Keratinocyte (primary cell): ENCODE data around the gene CCDC71. TPM values are rescaled to one million over a fixed set of nuclear protein-coding genes. Genes with fewer than 3 reads are reported as not detected.

Experiments
- DNase-seq: peaks from one replicate; pipeline ENCODE4 v3.0.0-alpha.2; 2011; ENCODE audit warnings: low read depth, missing footprints, low spot score
- FAIRE-seq: peaks from 2 replicates; lab custom pipeline; 2011; peaks lifted over from hg19 to GRCh38; lab: Jason Lieb, UNC
- H2AFZ ChIP-seq: 2 replicates; pipeline ENCODE4 v1.6.0; 2012; ENCODE audit warnings: low read length, control low read depth, inconsistent platforms; ENCODE audit not compliant: control insufficient read depth
- H3K27ac ChIP-seq: 2 replicates; pipeline ENCODE4 v1.5.1; 2011; ENCODE audit warnings: low read length; ENCODE audit not compliant: control insufficient read depth, insufficient read depth
- H3K27me3 ChIP-seq: 3 replicates; pipeline ENCODE4 v1.6.0; 2011; ENCODE audit warnings: low read length; ENCODE audit not compliant: control insufficient read depth, insufficient read depth; ENCODE audit errors: extremely low read depth
- H3K36me3 ChIP-seq, 2 experiments: 2 replicates in 1 of 2; 3 replicates in 1 of 2; pipeline ENCODE4 v1.5.1; 2011; ENCODE audit warnings: low read length in 2 of 2, mild to moderate bottlenecking in 1 of 2; ENCODE audit not compliant: control insufficient read depth in 2 of 2, insufficient read depth in 2 of 2; ENCODE audit errors: extremely low read depth in 1 of 2
- H3K4me1 ChIP-seq: 3 replicates; pipeline ENCODE4 v1.5.1; 2011; ENCODE audit warnings: low read length; ENCODE audit not compliant: control insufficient read depth, insufficient read depth; ENCODE audit errors: extremely low read depth
- H3K4me2 ChIP-seq: 3 replicates; pipeline ENCODE4 v1.6.0; 2011; ENCODE audit warnings: low read depth, low read length; ENCODE audit not compliant: control insufficient read depth, insufficient read depth; ENCODE audit errors: extremely low read depth
- H3K4me3 ChIP-seq, 3 experiments: fragments of 200-600 bp in 1 of 3; sonication (generic) in 1 of 3; 2 replicates in 2 of 3; 3 replicates in 1 of 3; pipeline ENCODE4 v1.5.1; 2011 to 2016; ENCODE audit warnings: low read length in 3 of 3, mild to moderate bottlenecking in 3 of 3, control low read depth in 2 of 3, inconsistent platforms in 1 of 3, low read depth in 1 of 3, mixed read lengths in 1 of 3, mixed run types in 1 of 3, moderate library complexity in 1 of 3; ENCODE audit not compliant: control insufficient read depth in 2 of 3, insufficient read depth in 2 of 3; ENCODE audit errors: extremely low read depth in 1 of 3
- H3K79me2 ChIP-seq: 2 replicates; pipeline ENCODE4 v1.6.0; 2012; ENCODE audit warnings: low read length; ENCODE audit not compliant: control insufficient read depth, insufficient read depth
- H3K9ac ChIP-seq: 3 replicates; pipeline ENCODE4 v1.6.0; 2011; ENCODE audit warnings: low read length; ENCODE audit not compliant: control insufficient read depth, insufficient read depth; ENCODE audit errors: extremely low read depth
- H3K9me1 ChIP-seq: 3 replicates; pipeline ENCODE4 v1.6.0; 2011; ENCODE audit warnings: low read length; ENCODE audit not compliant: control insufficient read depth, insufficient read depth; ENCODE audit errors: extremely low read depth
- H3K9me3 ChIP-seq: 2 replicates; pipeline ENCODE4 v1.5.1; 2012; ENCODE audit warnings: low read depth, low read length; ENCODE audit not compliant: control insufficient read depth
- H4K20me1 ChIP-seq: 3 replicates; pipeline ENCODE4 v1.6.0; 2011; ENCODE audit warnings: low read length; ENCODE audit not compliant: control insufficient read depth, insufficient read depth; ENCODE audit errors: extremely low read depth
- CTCF ChIP-seq, 3 experiments: IDR thresholded peaks in 1 of 3; conservative IDR thresholded peaks in 1 of 3; optimal IDR thresholded peaks in 1 of 3; 2 replicates in 2 of 3; 3 replicates in 1 of 3; pipeline versions ENCODE3 to v1.5.1; 2011; ENCODE audit warnings: low read length in 3 of 3, mild to moderate bottlenecking in 3 of 3, moderate library complexity in 2 of 3, control low read depth in 1 of 3, inconsistent platforms in 1 of 3; ENCODE audit not compliant: insufficient read depth in 2 of 3; ENCODE audit errors: extremely low read depth in 1 of 3
- EZH2 ChIP-seq: IDR thresholded peaks from one replicate; pipeline ENCODE4 v1.6.1; 2012; ENCODE audit warnings: inconsistent platforms, mild to moderate bottlenecking, low read length, moderate library complexity
- dilution Hi-C: fragments of 300-500 bp; cut with MboI; formaldehyde crosslinking; loops from one replicate; pipeline ENCODE4 v1.7.0; 2020; ENCODE audit warnings: low sequenced_read_pairs; ENCODE audit not compliant: extremely low pct_ligation_motif_present
- polyA plus RNA-seq, 5 experiments: library from polyadenylated mRNA; depleted of rRNA in 3 of 5; stranded (reverse) in 3 of 5; stranded (forward) in 1 of 5; unstranded in 1 of 5; fragments of >200 nt; gene quantifications; 1 replicate in 1 of 5; 2 replicates in 3 of 5; 3 replicates in 1 of 5; pipeline versions ENCODE4 v1.2.1 to v1.2.3, GENCODE V29; 2011 to 2012; ENCODE audit warnings: missing spikeins in 2 of 5, low read depth in 1 of 5, low replicate concordance in 1 of 5

The CCDC71 gene
- polyA plus RNA-seq, 1 donor (not counting 4 experiments of a cell fraction or from before 2014, with no cell fraction given) = 18.8 TPM

- peak; percentile 43 for FAIRE-seq
- dilution Hi-C loops = no loop called here
Observed at GRCh38 chr3:49177073-49177472, 10.9 kb upstream of the CCDC71 start.

GRCh38 chr3:49175530-49175929, 9.4 kb upstream of the CCDC71 start:
- no peaks in the 10 kb centered on the region for H4K20me1 ChIP-seq
- H3K27me3 ChIP-seq = no peaks in the 10 kb centered on the region
- TF ChIP-seq EZH2 (no peak), CTCF (optimal IDR thresholded peaks at IDR 0.05 in 1 of 3, IDR thresholded peaks at IDR 0.05 in 1 of 3, conservative IDR thresholded peaks at IDR 0.05 in 1 of 3; ENCODE audit: extremely low read depth in 1 of 3, insufficient read depth in 2 of 3, low read length in 3 of 3) (no peak)
- no peak overlapping the region for H2AFZ ChIP-seq
- no peaks in the 10 kb centered on the region for H3K9me3 ChIP-seq
- peaks cover 11% of the 10 kb centered on the region for H3K4me1 ChIP-seq
- H3K9ac ChIP-seq = no peak overlapping the region
- no peaks in the 10 kb centered on the region for H3K79me2 ChIP-seq
- peaks cover 0 to 6% of the 10 kb centered on the region in 2 experiments for H3K36me3 ChIP-seq
- H3K4me3 ChIP-seq = no peak overlapping the region
- H3K9me1 ChIP-seq = no peaks in the 10 kb centered on the region
- no peak overlapping the region for H3K27ac ChIP-seq
- dilution Hi-C loops = no loop called here
- no peak for FAIRE-seq
- DNase-seq = no peak
- H3K4me2 ChIP-seq = no peak overlapping the region

More at GRCh38 chr3:49177073-49177472, 10.9 kb upstream of the CCDC71 start:
- no peaks in the 10 kb centered on the region for H3K79me2 ChIP-seq
- no peak overlapping the region for H3K4me2 ChIP-seq
- no peaks in the 10 kb centered on the region for H4K20me1 ChIP-seq
- H3K9me3 ChIP-seq = no peaks in the 10 kb centered on the region
- H3K36me3 ChIP-seq = peaks cover 0 to 6% of the 10 kb centered on the region in 2 experiments
- H3K27me3 ChIP-seq = no peaks in the 10 kb centered on the region
- peaks cover 3% of the 10 kb centered on the region for H3K4me1 ChIP-seq
- no peak overlapping the region for H3K27ac ChIP-seq
- no peaks in the 10 kb centered on the region for H3K9me1 ChIP-seq
- H2AFZ ChIP-seq = no peak overlapping the region
- no peak for TF ChIP-seq CTCF (optimal IDR thresholded peaks at IDR 0.05 in 1 of 3, IDR thresholded peaks at IDR 0.05 in 1 of 3, conservative IDR thresholded peaks at IDR 0.05 in 1 of 3; ENCODE audit: extremely low read depth in 1 of 3, insufficient read depth in 2 of 3, low read length in 3 of 3)
- TF ChIP-seq EZH2 = no peak
- H3K4me3 ChIP-seq = no peak overlapping the region
- no peak overlapping the region for H3K9ac ChIP-seq
- no peak for DNase-seq
